ENCODE data around the gene DOCK6. TPM values are rescaled to one million over a fixed set of nuclear protein-coding genes. Genes with fewer than 3 reads are reported as not detected.

DOCK6 gene
- total RNA-seq, 1 donor from 2014 or later: 43.6 TPM

- no peak for DNase-seq (ENCODE audit: extremely low spot score, unreplicated experiment)
- Mint-ChIP-seq H3K4me1 (ENCODE audit: unreplicated experiment) (peaks cover 17% of the 10 kb centered on the region), H3K9me3 (no peaks in the 10 kb centered on the region), H3K27me3 (no peaks in the 10 kb centered on the region), H3K4me3 (no peak overlapping the region), H3K27ac (no peak overlapping the region), H3K36me3 (peaks cover 4% of the 10 kb centered on the region)
- no peak for TF ChIP-seq CTCF (conservative IDR thresholded peaks at IDR 0.05)
Measured at GRCh38 chr19:11244846-11245589, 17.3 kb downstream of the DOCK6 start.

GRCh38 chr19:11243798-11244169, 18.5 kb downstream of the DOCK6 start:
- H3K27ac Mint-ChIP-seq: peak overlapping the region; percentile 33
- no peak for DNase-seq (ENCODE audit: extremely low spot score, unreplicated experiment)
- H3K36me3 Mint-ChIP-seq: peaks cover 7% of the 10 kb centered on the region
- TF ChIP-seq CTCF (conservative IDR thresholded peaks at IDR 0.05): no peak
- no peaks in the 10 kb centered on the region for H3K9me3 Mint-ChIP-seq
- H3K4me3 Mint-ChIP-seq: peak overlapping the region; percentile 46
- peaks cover 17% of the 10 kb centered on the region for H3K4me1 Mint-ChIP-seq (ENCODE audit: unreplicated experiment)
- no peaks in the 10 kb centered on the region for H3K27me3 Mint-ChIP-seq

- H3K36me3 Mint-ChIP-seq: peaks cover 8% of the 10 kb centered on the region
- H3K4me3 Mint-ChIP-seq: peak overlapping the region; percentile 46
- H3K4me1 Mint-ChIP-seq (ENCODE audit: unreplicated experiment): peaks cover 17% of the 10 kb centered on the region
- no peaks in the 10 kb centered on the region for H3K9me3 Mint-ChIP-seq
- no peaks in the 10 kb centered on the region for H3K27me3 Mint-ChIP-seq
- peak; percentile 94 for TF ChIP-seq CTCF (conservative IDR thresholded peaks at IDR 0.05)
- H3K27ac Mint-ChIP-seq: peak overlapping the region; percentile 33
- peak; percentile 92 for DNase-seq (ENCODE audit: extremely low spot score, unreplicated experiment)
Measured at GRCh38 chr19:11242864-11243797, 19.2 kb downstream of the DOCK6 start.

- TF ChIP-seq CTCF (conservative IDR thresholded peaks at IDR 0.05): no peak
- peaks cover 17% of the 10 kb centered on the region for H3K4me1 Mint-ChIP-seq (ENCODE audit: unreplicated experiment)
- H3K36me3 Mint-ChIP-seq: peaks cover 6% of the 10 kb centered on the region
- H3K4me3 Mint-ChIP-seq: no peak overlapping the region
- no peak for DNase-seq (ENCODE audit: extremely low spot score, unreplicated experiment)
- H3K27ac Mint-ChIP-seq: peak overlapping the region; percentile 80
- H3K27me3 Mint-ChIP-seq: no peaks in the 10 kb centered on the region
- no peaks in the 10 kb centered on the region for H3K9me3 Mint-ChIP-seq
Measured at GRCh38 chr19:11242025-11242424, 20.3 kb downstream of the DOCK6 start.

GRCh38 chr19:11240008-11240444, 22.3 kb downstream of the DOCK6 start:
- H3K27ac Mint-ChIP-seq: no peak overlapping the region
- DNase-seq (ENCODE audit: extremely low spot score, unreplicated experiment): no peak
- no peaks in the 10 kb centered on the region for H3K27me3 Mint-ChIP-seq

More at GRCh38 chr19:11240008-11240444, 22.3 kb downstream of the DOCK6 start:
- no peak for TF ChIP-seq CTCF (conservative IDR thresholded peaks at IDR 0.05)
- no peak overlapping the region for H3K4me3 Mint-ChIP-seq
- H3K9me3 Mint-ChIP-seq: no peaks in the 10 kb centered on the region
- peaks cover 17% of the 10 kb centered on the region for H3K4me1 Mint-ChIP-seq (ENCODE audit: unreplicated experiment)
- peaks cover 8% of the 10 kb centered on the region for H3K36me3 Mint-ChIP-seq

All from type B pancreatic cell (in vitro differentiated cells).